M059J (cell line): ENCODE measurements around the gene RASGRF2. TPM values are rescaled to one million over a fixed set of nuclear protein-coding genes. Genes with fewer than 3 reads are reported as not detected.
A peak's percentile ranks its signal among the peaks of the same experiment; 100 is the strongest.

Experiments used
- DNase-seq: peaks from one replicate; pipeline ENCODE4 v3.0.0-alpha.2; 2012; ENCODE audit warnings: low read depth
- total RNA-seq: library from RNA; depleted of rRNA; stranded (reverse); fragments of >200 nt; shearing (Covaris generic); gene quantifications from 2 replicates; pipeline ENCODE4 v1.2.3, GENCODE V29; 2014

The RASGRF2 gene
- total RNA-seq, 1 experiment from 2014 or later: 2.3 TPM

DNA sequence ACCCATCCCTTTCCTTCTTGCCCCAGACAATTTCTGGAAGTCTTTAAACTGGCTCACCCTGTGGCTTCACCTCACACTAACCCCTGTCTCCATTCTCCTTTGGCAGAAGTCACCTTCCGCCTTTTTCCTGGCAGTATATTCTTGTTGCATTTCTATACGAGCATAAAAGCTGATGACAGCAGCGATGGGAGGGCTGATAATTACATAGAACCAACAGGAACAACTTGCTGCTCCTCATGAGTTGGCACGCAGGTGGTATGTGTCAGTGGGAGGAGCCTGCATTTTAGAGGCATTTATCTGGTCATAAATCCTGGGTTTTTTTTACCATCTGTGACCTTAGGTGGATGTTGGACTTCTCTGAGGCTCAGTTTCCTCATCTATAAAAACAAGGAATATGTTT is 211.6 kb downstream of the RASGRF2 start:
- DNase-seq: no peak

DNA sequence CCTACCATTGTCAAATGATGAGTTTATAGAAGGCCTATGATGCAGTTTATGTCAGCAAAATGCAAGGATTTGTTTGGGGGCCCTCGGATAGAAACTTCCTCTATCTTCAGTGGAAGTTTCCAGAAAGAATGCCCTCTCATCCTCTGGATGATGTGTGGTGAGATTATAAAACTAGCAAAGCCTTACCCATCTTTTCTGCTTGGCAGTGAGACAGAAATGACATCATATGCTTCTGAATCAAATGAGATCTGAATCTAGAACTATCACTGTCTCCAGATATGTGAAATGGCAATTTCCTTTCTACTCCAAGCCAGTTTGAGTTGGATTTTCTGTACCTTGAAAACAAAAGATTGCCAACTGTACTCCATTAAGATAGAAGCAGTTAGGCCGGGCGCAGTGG is 212.5 kb downstream of the RASGRF2 start:
- DNase-seq: peak; percentile 25

DNA sequence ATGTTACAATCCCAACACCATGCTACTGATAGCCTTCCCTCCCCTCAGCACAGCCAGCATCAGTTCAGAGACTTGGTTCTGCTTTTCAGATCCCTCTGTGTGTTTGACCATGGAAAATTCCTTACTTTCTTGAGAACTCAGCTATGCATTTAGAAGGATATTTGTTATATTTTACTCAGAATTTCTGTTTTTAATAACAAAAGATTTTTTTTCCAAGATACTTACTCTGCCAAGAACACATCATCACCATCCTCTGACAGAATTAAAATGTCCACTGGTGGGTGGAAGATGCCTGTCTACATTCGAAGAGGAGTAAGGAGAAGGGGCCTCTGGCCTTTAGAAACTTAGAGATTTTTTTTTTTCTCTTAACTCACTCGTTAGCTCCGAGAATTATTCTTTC is 216.9 kb downstream of the RASGRF2 start:
- DNase-seq: no peak

DNA sequence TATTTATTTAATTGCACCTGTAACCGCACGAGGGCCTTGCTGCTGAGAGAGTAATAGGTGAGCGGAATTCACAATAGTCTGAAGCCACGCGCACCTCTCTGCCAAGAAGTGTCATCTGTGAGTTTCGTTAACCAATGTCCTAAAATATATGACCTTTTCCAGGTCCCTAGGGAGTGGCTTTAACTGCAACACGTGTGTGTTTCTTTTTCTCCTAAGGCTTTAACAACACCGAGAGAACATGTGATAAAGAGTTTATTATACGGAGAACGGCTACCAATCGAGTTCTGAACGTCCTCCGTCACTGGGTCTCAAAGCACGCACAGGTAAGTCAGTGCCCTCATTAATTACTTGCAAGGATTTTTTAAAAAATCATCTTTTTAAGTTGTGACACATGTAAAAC is 219.8 kb downstream of the RASGRF2 start:
- no peak for DNase-seq

DNA sequence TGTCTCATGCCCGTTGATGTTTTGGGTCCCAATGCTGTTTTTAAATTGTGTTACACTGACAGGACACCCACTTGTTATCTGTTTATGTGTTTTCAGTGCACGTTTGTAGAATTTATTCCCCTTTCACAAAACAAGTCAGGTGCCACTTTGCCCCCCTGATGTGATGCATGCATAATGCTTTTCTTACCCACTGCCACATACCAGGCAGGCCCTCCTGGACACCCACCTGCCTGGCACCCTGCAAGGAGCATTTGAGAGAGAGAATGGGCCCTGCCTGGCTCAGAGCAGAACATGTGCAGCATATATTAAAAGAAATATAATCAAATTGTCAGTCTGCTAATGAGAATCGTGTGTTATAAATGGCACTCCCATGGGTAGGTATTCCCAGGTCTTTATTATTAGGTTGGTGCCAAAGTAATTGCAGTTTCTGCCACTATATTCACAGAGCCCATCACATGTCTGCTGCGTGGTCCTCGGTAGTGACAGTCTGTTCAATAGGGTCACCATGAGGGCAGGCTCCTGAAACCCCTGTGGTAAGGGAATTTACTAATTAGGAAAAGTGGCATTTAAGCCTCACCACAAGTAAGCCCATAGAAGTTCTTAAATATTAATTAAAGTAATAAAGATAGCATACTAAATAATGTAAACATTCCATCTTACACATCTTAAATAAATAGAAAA is 220.8 kb downstream of the RASGRF2 start:
- no peak for DNase-seq

DNA sequence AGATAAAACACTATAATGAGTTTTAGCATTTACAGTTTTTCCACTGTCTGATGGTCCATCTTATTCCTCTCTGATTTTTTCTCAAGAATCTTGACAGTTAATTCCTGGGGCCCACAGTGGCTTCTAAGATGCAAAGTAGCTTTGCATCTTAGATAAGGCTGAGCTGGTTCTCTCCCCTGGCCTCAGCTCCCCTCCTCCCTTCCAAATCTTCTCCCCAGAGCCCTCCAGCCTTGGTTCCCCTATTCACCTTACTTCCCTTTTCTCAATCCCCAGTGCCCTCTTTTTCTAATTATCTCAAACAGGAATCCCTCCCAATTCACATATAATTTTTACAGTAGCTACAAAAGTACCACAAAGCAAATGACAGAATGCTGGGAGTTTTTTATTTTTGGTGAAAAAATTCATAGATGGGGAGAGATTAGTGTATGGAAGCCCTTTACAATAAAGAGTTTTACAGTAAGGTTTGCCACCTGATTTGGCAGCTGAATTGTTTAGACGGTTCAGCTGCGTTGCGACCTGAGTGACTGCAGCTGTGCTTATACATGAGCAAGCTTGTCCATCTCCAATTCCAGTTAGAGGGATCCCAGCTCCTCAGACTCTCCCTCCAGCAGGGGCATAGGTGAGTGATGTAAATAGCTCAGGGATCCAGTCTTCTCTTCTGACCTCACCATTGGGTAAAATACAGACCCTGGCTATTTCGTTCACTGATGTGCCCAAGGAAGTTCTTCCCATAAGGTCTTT is 221.6 kb downstream of the RASGRF2 start:
- DNase-seq: no peak

DNA sequence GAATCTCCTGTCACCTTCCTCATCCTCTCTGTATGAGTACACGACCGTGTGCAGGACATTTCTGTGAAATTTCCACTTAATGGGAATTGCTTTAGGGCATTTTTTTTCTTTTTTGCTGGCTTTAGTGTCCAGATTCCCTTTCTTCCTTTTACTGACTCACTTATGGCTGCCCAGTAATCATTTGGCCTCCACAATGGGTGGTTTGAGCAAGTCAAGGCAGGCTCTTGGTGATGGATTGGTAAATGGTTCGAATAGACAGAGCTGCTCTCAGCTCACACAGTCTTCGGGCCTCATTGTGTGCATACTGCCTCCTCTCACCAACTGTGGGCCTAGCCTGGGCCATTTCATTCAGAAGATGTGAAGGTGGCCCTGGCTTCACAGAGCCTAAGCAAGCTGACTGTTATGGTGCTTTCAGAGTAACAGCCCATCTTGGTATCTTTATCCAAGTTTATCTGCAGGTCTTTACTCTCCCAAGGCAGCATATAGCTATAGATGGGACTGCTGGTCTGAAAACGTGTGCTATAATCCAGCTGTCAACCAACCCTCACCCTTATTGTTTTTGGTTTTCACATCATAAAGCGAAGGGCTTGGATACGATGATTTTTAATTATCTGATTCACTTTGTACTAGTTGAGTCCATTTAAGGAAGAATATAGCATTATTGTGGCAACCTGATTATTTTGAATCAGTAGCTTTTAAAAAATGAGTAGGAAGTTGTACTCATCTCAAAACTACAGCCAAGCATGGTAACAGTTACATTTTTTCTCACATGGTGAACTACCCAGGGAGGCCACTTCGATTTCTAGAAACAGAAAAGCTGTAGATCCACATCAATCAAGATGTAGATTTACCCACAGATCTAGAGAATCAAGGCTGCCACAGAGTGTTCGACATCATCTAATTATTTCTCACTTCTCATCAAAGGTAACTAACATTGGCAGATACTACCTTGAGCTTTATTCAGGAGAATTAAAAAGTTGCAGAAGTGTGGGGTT is 222.5 kb downstream of the RASGRF2 start:
- no peak for DNase-seq

DNA sequence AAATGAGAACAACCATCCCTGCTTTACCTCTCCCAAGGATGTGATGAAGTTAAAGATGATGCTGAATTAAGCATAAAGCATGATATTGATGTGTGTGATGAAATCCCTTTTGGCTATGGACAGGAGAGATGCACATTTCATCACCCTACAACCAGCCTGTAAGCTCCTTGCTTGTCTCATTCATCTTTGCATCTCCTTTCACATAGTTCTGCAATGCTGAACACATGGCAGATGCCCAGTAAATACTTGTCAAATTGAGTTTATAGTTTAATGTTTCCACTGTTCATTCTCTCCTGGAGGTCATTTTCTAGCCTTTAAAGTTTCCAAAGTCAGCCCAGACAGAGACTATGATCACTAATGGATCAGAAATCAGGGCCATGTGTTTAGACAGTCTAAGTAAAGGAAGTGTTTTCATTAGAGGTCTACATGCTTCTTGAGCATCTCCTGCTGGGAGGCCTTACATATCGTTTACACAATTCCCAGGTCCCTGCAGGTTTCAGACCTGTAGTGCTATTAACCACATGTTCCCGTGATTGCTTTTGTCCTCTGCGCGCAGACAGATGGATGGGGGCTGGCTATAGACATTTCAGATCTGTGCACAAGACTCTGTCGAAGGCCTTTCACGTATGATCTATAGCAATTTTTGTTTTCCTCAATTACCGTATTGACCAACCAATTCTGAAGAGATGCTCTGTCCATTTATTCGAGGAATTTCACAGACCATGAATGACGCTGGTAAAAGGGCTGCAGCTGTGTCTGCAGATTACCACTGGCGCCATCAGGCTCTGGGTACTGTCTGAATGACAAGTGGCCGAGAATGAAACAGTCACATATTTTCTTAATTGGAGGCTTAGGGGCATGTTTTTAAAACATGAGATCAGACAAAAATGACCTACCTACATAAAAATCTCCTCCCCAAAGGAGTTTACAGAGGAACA is 223.9 kb downstream of the RASGRF2 start:
- no peak for DNase-seq

DNA sequence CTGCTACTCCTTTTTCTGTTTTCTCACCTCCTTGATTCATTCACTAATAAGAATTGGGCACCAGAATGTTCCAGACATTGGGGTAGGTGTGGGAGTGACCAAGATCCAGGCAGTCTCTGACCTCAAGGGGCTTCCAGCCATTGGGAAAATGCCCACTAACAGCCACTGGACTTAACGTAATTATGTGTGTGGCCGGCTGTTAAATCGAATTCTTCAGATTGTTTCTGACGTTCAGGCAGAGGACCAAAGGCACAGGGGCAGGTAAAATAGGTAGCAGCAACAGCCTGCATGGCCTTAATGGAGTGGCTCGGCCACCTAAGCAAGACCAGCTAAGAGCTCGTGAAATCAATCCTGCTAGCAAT is 224.6 kb downstream of the RASGRF2 start:
- DNase-seq: no peak

DNA sequence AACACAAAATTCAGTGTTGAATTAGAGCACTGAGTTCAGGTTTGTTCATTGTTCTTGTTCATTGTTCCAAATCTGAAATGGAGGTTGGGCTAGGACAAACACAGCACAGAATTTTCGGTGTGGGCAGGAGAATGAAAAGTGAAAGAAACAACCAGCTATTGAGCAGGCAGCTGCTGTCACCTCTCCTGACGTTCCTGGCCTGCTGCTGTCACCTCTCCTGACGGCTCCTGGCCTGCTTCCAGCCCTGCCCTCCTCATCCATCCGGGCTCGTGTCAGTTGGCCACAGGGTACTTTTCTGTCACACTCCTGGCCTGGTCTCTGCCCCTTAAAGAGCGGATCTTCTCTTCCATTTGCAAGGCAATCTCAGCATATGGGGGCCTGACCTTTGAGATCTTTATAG is 227.7 kb downstream of the RASGRF2 start:
- no peak for DNase-seq

DNA sequence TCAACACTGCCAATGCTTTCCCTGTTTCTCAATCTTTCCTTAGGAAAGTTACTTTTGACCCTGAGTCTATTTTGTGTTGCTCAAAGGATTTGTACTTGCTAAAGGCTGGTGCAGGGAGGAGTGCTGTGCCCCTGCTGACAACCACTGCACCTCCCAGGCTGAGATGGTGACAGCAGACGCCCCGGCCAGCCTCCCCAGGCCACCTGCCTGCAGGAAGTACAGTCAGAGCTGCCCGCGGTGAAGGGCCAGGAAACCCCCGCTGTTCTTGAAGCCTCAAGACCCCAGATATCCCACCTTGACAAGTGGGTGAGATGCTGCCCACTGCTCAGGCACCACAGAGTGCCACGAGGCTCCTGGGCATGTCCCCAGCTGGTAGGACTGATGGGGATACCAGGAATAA is 228.8 kb downstream of the RASGRF2 start:
- DNase-seq: no peak

DNA sequence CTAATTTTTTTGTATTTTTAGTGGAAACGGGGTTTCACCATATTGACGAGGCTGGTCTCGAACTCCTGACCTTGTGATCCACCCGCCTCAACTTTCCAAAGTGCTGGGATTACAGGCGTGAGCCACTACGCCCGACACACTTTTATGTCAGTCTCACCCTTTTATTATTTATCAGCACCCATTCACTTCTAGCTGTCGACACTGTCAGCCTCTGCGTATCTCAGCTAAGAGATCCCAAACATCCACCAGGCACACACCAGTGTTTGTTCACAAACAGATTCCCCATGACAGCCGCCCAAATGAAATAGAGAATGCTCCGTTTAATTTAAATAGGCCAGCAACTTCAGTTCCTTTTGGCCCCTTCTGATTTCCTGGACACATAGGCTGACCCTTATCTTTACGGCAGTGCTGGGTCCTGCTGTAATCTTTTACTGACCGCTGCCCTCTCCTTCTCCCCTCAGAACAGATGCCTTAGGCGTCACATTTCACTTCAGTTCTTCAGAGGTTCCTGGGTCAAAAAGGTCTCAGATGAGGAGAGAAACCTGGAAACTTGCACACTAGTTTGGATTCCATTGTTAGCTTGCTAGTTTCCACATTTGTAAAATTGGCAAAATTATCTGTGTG is 229.8 kb downstream of the RASGRF2 start:
- no peak for DNase-seq

DNA sequence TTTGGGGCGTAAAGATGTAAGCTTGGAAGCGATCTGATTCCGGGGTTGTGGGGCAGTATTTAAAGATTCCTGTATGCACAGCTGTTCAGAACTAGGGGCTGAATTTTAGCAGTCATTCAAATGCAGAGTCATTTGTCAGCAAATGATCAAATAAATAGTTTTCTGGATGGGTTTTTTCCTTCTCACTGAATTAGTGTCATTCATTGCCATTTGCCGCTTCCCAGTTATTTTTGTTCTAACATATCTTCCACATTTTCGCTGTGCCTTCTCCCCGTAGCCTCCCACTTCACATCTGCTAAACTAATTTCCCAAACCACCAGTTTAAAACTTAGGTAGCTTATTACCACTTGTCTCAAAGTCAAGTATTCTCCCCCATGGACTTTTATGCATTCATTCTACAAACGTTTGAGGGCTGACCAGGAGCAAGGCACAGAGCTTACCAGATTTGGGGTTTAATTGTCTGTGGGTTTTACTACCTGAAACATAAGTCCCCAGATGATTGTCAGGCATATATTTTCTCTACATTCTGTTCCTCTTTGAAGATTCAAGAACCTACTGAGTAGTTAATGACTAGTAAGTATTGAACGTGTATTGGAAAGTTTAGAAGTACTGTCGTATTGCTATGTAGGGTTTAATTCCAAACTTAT is 231.7 kb downstream of the RASGRF2 start:
- DNase-seq: no peak

DNA sequence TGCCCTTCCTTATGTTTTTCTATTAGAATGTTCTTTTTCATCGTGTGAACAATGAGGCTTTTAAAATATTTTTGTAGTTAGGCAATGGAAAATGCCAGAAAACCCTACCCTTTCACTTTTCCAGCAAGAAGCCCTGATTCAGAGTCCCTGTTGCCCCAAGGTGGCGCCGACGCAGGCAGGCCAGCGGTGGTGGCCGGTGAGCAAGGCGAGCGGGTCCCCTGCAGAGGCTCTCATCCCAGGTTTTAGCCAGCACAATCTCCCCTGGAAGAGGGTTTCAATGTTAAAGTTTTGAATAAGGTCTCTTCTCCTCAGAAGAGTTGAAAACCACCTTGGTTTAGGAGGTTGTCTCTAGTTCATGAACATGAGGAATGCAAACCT is 232.2 kb downstream of the RASGRF2 start:
- DNase-seq: no peak

DNA sequence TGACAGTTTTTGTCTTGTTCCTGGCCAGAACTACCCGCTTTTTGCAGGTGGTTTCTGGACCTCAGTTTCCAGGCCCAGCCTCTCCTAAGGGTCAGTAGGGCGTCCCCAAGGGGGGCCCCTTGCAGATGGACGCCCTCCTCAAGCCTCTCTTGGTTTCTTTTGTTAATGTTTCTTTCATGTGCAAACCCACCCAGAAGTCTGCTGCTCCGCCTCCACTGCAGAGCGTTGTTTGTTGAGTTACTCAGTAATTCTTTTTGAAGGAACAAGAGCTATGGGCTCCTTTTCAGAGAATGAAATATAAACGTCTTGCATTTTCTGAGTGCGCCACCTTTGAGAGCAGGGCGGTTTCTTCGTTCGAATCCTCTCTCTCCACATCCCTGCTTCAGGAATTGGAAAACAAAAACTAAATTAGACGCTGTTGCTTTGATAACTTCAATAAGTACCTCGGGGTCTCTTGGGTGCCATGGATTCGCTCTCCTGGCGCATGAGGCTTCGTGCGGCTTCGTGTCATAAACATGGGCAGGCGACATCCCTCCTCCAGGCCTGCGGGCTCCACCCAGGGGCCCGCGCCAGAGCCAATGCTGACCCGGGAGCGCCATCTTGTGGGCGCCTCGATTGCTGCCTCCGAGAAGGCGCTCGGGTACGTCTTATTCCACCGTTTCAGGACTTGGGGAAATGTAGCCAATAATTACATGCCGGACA is 234.6 kb downstream of the RASGRF2 start:
- peak; percentile 69 for DNase-seq

DNA sequence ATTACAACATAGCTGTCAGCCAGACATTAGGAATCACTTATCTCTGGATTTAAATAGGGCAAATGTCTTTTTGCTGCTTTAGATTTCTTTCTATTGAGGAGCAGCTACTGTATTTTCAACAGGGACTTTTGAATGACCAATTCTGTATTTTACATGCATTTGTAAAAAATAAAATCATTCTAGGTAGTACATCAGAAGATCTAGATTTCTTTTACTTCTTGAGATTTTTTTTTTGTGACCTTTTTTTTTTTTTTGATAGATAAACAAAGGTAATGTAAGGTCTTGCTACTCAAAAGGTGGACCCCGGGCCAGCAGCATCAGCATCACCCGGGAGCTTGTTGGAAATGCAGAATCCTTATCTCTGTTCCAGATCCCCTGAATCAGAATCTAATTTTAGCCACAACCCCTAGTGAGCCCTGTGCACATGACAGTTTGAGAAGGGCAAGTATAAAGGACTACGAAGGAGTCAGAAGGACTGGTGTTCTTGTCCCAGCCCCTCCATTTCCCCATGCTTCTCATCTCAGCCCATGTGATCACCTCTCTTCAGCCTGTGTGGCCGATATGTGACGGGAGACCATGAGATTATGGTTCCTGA is 235.3 kb downstream of the RASGRF2 start:
- DNase-seq: no peak

DNA sequence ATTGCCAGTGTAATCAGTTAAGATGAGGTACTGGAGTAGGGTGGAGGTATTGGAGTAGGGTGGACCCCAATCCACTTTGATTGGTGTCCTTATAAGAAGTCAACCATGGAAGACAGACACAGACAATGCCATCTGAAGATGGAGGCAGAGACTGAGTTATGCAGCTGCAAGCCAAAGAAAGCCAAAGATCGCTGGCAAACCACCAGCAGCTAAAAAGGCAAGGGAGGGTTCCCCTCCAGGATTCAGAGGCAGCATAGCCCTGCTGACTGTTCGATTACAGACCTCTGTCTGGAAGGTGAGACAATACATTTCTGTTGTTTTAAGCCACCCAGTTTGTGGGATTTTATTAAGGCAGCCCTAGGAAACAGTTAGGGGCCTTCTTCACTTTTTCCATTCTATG is 242.5 kb downstream of the RASGRF2 start:
- DNase-seq: no peak

DNA sequence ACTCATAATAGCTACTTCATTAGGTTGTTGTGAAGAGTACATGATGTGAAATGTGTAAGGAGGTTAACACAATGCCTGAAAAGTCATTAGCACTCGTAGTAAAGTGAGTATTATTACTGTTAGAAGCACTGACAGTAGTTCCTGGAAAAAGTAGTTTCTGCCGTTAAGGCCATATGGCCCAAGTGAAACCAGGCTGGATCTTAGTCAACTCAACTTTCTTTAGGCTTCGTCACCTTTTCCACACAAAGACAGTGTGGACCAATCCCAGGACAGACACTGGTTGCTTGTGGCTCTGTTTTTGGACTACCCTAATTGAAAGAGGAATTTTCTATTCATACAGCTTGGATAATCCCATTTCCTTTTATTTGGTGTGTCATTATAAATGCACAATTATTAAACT is 243.6 kb downstream of the RASGRF2 start:
- DNase-seq: no peak

DNA sequence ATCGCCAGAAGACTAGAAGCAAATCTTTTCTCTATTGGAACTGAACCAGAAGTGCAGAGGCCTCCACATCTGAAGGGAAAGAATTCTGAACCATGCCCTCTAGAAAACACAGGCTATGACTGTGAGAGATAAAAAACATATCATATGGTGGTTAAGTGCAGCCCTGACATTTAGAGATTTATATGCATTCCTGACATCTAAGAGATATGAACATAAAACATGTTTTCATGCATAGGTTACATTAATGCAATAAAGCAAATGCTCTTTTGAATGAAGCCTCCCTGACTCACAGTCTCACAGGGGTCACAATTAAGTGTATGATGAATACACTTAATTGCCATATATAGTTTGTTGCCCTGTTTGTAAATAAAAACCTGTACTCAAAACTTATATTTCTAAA is 244.0 kb downstream of the RASGRF2 start:
- no peak for DNase-seq
